WERI-Rb-1 (cell line): Measurements from ENCODE around the gene MALAT1.

Experiments used
- DNase-seq: peaks from one replicate; pipeline ENCODE4 v3.0.0-alpha.2; 2020
- H3K27ac ChIP-seq: fragments of 250-450 bp; sonication (Bioruptor Pico); 2 replicates; pipeline ENCODE4 v1.5.1; 2020; ENCODE audit warnings: mild to moderate bottlenecking, moderate library complexity
- H3K27me3 ChIP-seq: fragments of 250-450 bp; sonication (Bioruptor Pico); 2 replicates; pipeline ENCODE4 v1.5.1; 2021; ENCODE audit warnings: mild to moderate bottlenecking, low read depth, moderate library complexity; ENCODE audit not compliant: insufficient read depth, severe bottlenecking
- H3K36me3 ChIP-seq: fragments of 250-450 bp; sonication (Bioruptor Pico); 2 replicates; pipeline ENCODE4 v1.5.1; 2020; ENCODE audit warnings: mild to moderate bottlenecking, moderate library complexity
- H3K4me3 ChIP-seq: 2 replicates; pipeline ENCODE4 v1.5.1; 2011; ENCODE audit warnings: low read depth, mild to moderate bottlenecking, control low read depth, low read length
- H3K9me3 ChIP-seq: fragments of 250-450 bp; sonication (Bioruptor Pico); 2 replicates; pipeline ENCODE4 v1.5.1; 2021; ENCODE audit warnings: mild to moderate bottlenecking, moderate library complexity; ENCODE audit not compliant: severe bottlenecking
- TF ChIP-seq, protein P1 (sequence below): IDR thresholded peaks from 2 replicates; pipeline ENCODE4 v1.5.1; 2011; ENCODE audit warnings: low read depth, mild to moderate bottlenecking, control low read depth, inconsistent platforms, low read length

MALAT1 gene

GRCh38 chr11:65548395-65548794 is 49.5 kb downstream of the MALAT1 start:
- H3K27me3 ChIP-seq = no peaks in the 10 kb centered on the region
- no peak overlapping the region for H3K4me3 ChIP-seq
- no peaks in the 10 kb centered on the region for H3K9me3 ChIP-seq
- TF ChIP-seq, protein P1, sequence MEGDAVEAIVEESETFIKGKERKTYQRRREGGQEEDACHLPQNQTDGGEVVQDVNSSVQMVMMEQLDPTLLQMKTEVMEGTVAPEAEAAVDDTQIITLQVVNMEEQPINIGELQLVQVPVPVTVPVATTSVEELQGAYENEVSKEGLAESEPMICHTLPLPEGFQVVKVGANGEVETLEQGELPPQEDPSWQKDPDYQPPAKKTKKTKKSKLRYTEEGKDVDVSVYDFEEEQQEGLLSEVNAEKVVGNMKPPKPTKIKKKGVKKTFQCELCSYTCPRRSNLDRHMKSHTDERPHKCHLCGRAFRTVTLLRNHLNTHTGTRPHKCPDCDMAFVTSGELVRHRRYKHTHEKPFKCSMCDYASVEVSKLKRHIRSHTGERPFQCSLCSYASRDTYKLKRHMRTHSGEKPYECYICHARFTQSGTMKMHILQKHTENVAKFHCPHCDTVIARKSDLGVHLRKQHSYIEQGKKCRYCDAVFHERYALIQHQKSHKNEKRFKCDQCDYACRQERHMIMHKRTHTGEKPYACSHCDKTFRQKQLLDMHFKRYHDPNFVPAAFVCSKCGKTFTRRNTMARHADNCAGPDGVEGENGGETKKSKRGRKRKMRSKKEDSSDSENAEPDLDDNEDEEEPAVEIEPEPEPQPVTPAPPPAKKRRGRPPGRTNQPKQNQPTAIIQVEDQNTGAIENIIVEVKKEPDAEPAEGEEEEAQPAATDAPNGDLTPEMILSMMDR = no peak
- H3K36me3 ChIP-seq = no peaks in the 10 kb centered on the region
- H3K27ac ChIP-seq = no peak overlapping the region
- DNase-seq = no peak

DNA sequence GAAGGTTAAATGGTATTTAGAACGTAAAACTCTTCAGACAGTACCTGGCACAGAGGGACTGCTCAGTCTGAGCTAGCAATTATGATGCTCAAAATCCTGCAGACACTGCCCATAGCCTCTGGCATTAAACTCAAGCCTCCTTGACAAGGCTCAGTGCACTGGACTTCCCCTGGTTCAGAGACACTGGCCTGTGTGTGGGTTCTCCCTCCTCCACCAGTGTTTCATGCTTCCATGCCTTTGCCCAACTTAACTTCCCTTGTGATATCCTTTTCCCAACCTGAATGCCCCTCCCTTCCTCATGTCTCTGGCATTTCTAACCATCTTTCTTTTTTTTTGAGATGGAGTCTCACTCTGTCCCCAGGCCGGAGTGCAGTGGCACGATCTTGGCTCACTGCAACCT is 50.3 kb downstream of the MALAT1 start:
- H3K4me3 ChIP-seq = no peak overlapping the region

GRCh38 chr11:65551572-65552387 is 52.9 kb downstream of the MALAT1 start:
- Histone ChIP-seq H3K27ac (peak overlapping the region; percentile 51), H3K4me3 (no peak overlapping the region), H3K9me3 (no peaks in the 10 kb centered on the region), H3K36me3 (no peaks in the 10 kb centered on the region), H3K27me3 (no peaks in the 10 kb centered on the region)
- TF ChIP-seq, protein P1 = peak; percentile 85
- DNase-seq = peak; percentile 83

More for the DNA sequence above, 50.3 kb downstream of the MALAT1 start:
- DNase-seq = no peak
- H3K27ac ChIP-seq = no peak overlapping the region
- TF ChIP-seq, protein P1 = no peak
- no peaks in the 10 kb centered on the region for H3K27me3 ChIP-seq
- H3K36me3 ChIP-seq = no peaks in the 10 kb centered on the region
- no peaks in the 10 kb centered on the region for H3K9me3 ChIP-seq

DNA sequence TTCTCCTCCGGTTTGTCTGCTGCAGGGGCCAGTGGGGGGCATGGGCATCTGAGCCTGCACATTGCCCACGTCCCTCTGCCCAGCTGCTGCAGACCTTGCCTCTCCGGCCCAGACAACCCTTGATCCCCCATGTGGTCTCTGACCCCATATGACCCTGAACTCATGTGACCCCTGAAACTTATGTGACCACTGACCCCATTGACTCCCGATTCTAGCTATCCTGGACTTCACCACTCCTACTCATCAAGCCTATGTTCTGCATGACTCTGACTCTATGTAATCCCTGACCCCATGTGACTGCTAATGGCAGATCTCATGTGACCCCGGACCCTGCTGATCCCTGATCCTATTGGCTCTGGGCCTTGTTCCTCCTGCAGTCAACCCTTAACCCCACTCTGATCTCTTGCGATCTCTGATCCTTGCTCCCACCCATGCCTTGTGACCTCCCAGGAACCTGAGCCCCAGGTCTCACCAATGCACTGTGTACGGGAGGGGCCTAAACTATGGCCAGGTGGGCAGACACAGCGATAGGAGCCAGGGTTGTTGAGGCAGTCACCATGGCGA is 53.6 kb downstream of the MALAT1 start:
- DNase-seq = peak; percentile 69
- H3K27ac ChIP-seq = peak overlapping the region; percentile 51
- no peak overlapping the region for H3K4me3 ChIP-seq
- H3K9me3 ChIP-seq = no peaks in the 10 kb centered on the region
- no peaks in the 10 kb centered on the region for H3K36me3 ChIP-seq
- TF ChIP-seq, protein P1 = no peak
- H3K27me3 ChIP-seq = no peaks in the 10 kb centered on the region

DNA sequence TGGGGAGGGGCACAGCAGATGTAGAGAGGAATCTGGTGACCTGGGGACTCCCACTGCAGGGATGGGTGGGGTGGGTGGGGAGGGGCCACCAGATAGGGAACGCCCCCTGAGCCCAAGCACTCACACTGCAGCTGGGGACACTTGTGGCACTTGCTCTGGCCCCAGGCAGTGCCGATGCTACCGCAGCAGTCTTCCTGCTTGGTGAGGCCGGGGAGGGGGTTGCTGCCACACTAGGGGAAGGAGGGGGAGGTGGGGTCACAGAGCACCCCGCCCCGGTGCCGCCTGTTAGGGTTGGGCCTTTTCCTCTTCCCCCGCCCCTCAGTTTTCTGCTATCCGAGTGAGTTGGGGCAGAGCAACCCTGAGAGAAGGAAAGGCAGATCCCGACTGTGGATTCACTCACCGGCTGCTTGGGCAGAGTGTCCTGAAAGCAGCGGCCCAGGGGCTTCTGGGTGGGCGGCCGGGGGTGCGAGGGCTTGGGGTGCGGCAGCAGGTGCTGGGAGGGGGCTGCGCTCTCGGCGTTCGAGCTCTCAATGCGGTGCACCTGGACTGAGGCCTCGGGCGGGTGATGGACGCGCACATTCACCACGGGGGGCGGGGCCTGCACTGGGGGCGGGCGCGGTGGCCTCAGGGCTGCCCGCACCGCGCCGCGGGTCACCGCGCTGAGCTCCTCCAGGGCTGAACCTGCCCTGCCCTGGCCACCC is 54.6 kb downstream of the MALAT1 start:
- H3K27me3 ChIP-seq = no peaks in the 10 kb centered on the region
- TF ChIP-seq, protein P1 = no peak
- no peak for DNase-seq
- H3K9me3 ChIP-seq = no peaks in the 10 kb centered on the region
- no peak overlapping the region for H3K27ac ChIP-seq
- no peaks in the 10 kb centered on the region for H3K36me3 ChIP-seq
- H3K4me3 ChIP-seq = no peak overlapping the region
